H1 (cell line): Measurements from ENCODE around the gene MAPKAPK2. TPM values are rescaled to one million over a fixed set of nuclear protein-coding genes. Genes with fewer than 3 reads are reported as not detected.

ENCODE experiments used
- CTCF ChIA-PET: fragments of 300-600 bp; sonication (Branson Sonifier 250); formaldehyde crosslinking; loops from one replicate; lab custom pipeline; 2021; ENCODE audit not compliant: partially characterized antibody; lab: Charles Lee
- POLR2A ChIA-PET: fragments of 300-600 bp; sonication (Branson Sonifier 250); formaldehyde crosslinking; loops from one replicate; lab custom pipeline; 2021; ENCODE audit warnings: inconsistent platforms; ENCODE audit not compliant: partially characterized antibody; lab: Charles Lee
- DNase-seq, 2 experiments: peaks; one replicate each; pipeline versions ENCODE4 v3.0.0 to v3.0.0-alpha.2; 2010 to 2022; ENCODE audit warnings: low spot score in 2 of 2, low read depth in 1 of 2, mixed read lengths in 1 of 2
- FAIRE-seq: peaks from 2 replicates; lab custom pipeline; 2011; peaks lifted over from hg19 to GRCh38; lab: Jason Lieb, UNC
- H2AFZ ChIP-seq: 2 replicates; pipeline ENCODE4 v1.8.1; 2012; ENCODE audit warnings: low read length, inconsistent platforms
- H2AK5ac ChIP-seq: 2 replicates; pipeline ENCODE4 v1.6.1; 2013; ENCODE audit warnings: low read depth, low read length
- H2BK120ac ChIP-seq: replicated peaks from 2 replicates; pipeline ENCODE3; 2013; ENCODE audit warnings: low read depth, low read length, inconsistent platforms
- H2BK12ac ChIP-seq: 2 replicates; pipeline ENCODE4 v1.6.1; 2013; ENCODE audit warnings: low read depth, low read length
- H2BK15ac ChIP-seq: 2 replicates; pipeline ENCODE4 v1.6.1; 2013; ENCODE audit warnings: low read length
- H2BK20ac ChIP-seq: 2 replicates; pipeline ENCODE4 v1.6.1; 2013; ENCODE audit warnings: low read length
- H2BK5ac ChIP-seq: 2 replicates; pipeline ENCODE4 v1.6.1; 2013; ENCODE audit warnings: low read depth, low read length
- H3K14ac ChIP-seq: 2 replicates; pipeline ENCODE4 v1.6.1; 2013; ENCODE audit warnings: inconsistent platforms; ENCODE audit not compliant: insufficient read length
- H3K18ac ChIP-seq: 2 replicates; pipeline ENCODE4 v1.6.1; 2013; ENCODE audit warnings: low read length; ENCODE audit errors: extremely low read depth
- H3K23ac ChIP-seq: 2 replicates; pipeline ENCODE4 v1.6.1; 2013; ENCODE audit warnings: inconsistent platforms; ENCODE audit not compliant: insufficient read length
- H3K23me2 ChIP-seq: 2 replicates; pipeline ENCODE4 v1.6.1; 2013; ENCODE audit warnings: low read depth, low read length
- H3K27ac ChIP-seq: 2 replicates; pipeline ENCODE4 v1.6.1; 2011; ENCODE audit warnings: low read depth, low read length, inconsistent platforms
- H3K27me3 ChIP-seq, 4 experiments: replicated peaks in 1 of 4; 1 replicate in 1 of 4; 2 replicates in 3 of 4; pipeline versions ENCODE4 v1.6.1 to v1.8.1; 2011 to 2013; ENCODE audit warnings: low read length in 3 of 4, mild to moderate bottlenecking in 3 of 4, inconsistent platforms in 2 of 4, mixed read lengths in 2 of 4, moderate library complexity in 1 of 4; ENCODE audit not compliant: control insufficient read depth in 3 of 4, insufficient read depth in 3 of 4; ENCODE audit errors: extremely low read depth in 1 of 4
- H3K36me3 ChIP-seq, 4 experiments: 2 replicates each; pipeline versions ENCODE4 v1.6.1 to v1.8.1; 2011 to 2013; ENCODE audit warnings: mild to moderate bottlenecking in 4 of 4, low read length in 3 of 4, moderate library complexity in 2 of 4, control low read depth in 1 of 4, inconsistent platforms in 1 of 4; ENCODE audit not compliant: insufficient read depth in 4 of 4, control insufficient read depth in 2 of 4
- H3K4ac ChIP-seq: replicated peaks from 2 replicates; pipeline ENCODE3; 2013; ENCODE audit warnings: low read length, low read depth, mixed read lengths, inconsistent platforms; ENCODE audit not compliant: insufficient read length
- H3K4me1 ChIP-seq, 4 experiments: replicated peaks in 1 of 4; 1 replicate in 1 of 4; 2 replicates in 3 of 4; pipeline versions ENCODE4 v1.6.1 to v1.8.1; 2011 to 2013; ENCODE audit warnings: low read length in 3 of 4, inconsistent platforms in 2 of 4, mixed read lengths in 1 of 4; ENCODE audit not compliant: insufficient read depth in 4 of 4, control insufficient read depth in 3 of 4
- H3K4me2 ChIP-seq, 2 experiments: 2 replicates each; pipeline versions ENCODE4 v1.6.1 to v1.8.1; 2011 to 2013; ENCODE audit warnings: low read depth in 2 of 2, low read length in 2 of 2, control low read depth in 1 of 2, inconsistent platforms in 1 of 2, mild to moderate bottlenecking in 1 of 2; ENCODE audit not compliant: insufficient read depth in 1 of 2
- H3K4me3 ChIP-seq, 4 experiments: fragments of 200-600, 300-600 bp in 1 of 4; sonication (generic), shearing (Covaris generic), sonication (Bioruptor Twin) in 1 of 4; 2 replicates each; pipeline versions ENCODE4 v1.5.1 to v1.8.1; 2011 to 2016; ENCODE audit warnings: low read length in 4 of 4, low read depth in 3 of 4, control low read depth in 2 of 4, inconsistent platforms in 2 of 4, mild to moderate bottlenecking in 2 of 4, mixed read lengths in 1 of 4, moderate library complexity in 1 of 4; ENCODE audit not compliant: insufficient read depth in 2 of 4; ENCODE audit errors: extremely low read depth in 1 of 4
- H3K56ac ChIP-seq: replicated peaks from 2 replicates; pipeline ENCODE3; 2013; ENCODE audit warnings: low read depth, mild to moderate bottlenecking, mixed read lengths, low read length, inconsistent platforms; ENCODE audit not compliant: insufficient read length
- H3K79me1 ChIP-seq: 2 replicates; pipeline ENCODE4 v1.6.1; 2013; ENCODE audit warnings: low read depth, low read length, control low read depth
- H3K79me2 ChIP-seq, 2 experiments: 2 replicates each; pipeline versions ENCODE4 v1.6.1 to v1.8.1; 2012 to 2013; ENCODE audit warnings: low read length in 2 of 2, mild to moderate bottlenecking in 2 of 2, inconsistent platforms in 1 of 2; ENCODE audit not compliant: insufficient read depth in 2 of 2, control insufficient read depth in 1 of 2
- H3K9ac ChIP-seq, 4 experiments: replicated peaks in 1 of 4; 1 replicate in 1 of 4; 2 replicates in 3 of 4; pipeline versions ENCODE4 v1.6.1 to v1.8.1; 2011 to 2013; ENCODE audit warnings: low read depth in 3 of 4, low read length in 3 of 4, control low read depth in 2 of 4, mild to moderate bottlenecking in 2 of 4, moderate library complexity in 2 of 4, inconsistent platforms in 1 of 4; ENCODE audit errors: extremely low read depth in 1 of 4
- H3K9me3 ChIP-seq, 2 experiments: 2 replicates each; pipeline versions ENCODE4 v1.6.1 to v1.8.1; 2012 to 2013; ENCODE audit warnings: mild to moderate bottlenecking in 2 of 2, moderate library complexity in 2 of 2, control low read depth in 1 of 2, inconsistent platforms in 1 of 2, low read depth in 1 of 2, low read length in 1 of 2, mixed read lengths in 1 of 2; ENCODE audit not compliant: insufficient read depth in 2 of 2
- H4K20me1 ChIP-seq, 2 experiments: replicated peaks in 1 of 2; 2 replicates each; pipeline versions ENCODE3 to v1.8.1; 2011 to 2013; ENCODE audit warnings: inconsistent platforms in 2 of 2, low read length in 2 of 2, mild to moderate bottlenecking in 1 of 2; ENCODE audit not compliant: insufficient read depth in 2 of 2, control insufficient read depth in 1 of 2
- H4K5ac ChIP-seq: 2 replicates; pipeline ENCODE4 v1.6.1; 2013; ENCODE audit warnings: low read length, low read depth, mixed read lengths, inconsistent platforms; ENCODE audit not compliant: insufficient read length
- H4K8ac ChIP-seq: 2 replicates; pipeline ENCODE4 v1.8.0; 2013; ENCODE audit warnings: mild to moderate bottlenecking, moderate library complexity, low read length, inconsistent platforms; ENCODE audit not compliant: insufficient read depth; ENCODE audit errors: extremely low read depth
- H4K91ac ChIP-seq: replicated peaks from 2 replicates; pipeline ENCODE3; 2013; ENCODE audit warnings: low read length, mixed read lengths, inconsistent platforms; ENCODE audit not compliant: insufficient read length
- ASH2L ChIP-seq: fragments of 200-600, 300-600 bp; sonication (generic); IDR thresholded peaks from one replicate; pipeline ENCODE4 v1.7.1; 2017; ENCODE audit warnings: low read length
- BCL11A ChIP-seq, 2 experiments: IDR thresholded peaks; one replicate each; pipeline ENCODE4 v1.6.1; 2011; ENCODE audit warnings: low read depth in 2 of 2, low read length in 2 of 2, mild to moderate bottlenecking in 2 of 2
- CBX8 ChIP-seq: fragments of 300-800, 300-1000 bp; sonication (generic); IDR thresholded peaks from 2 replicates; pipeline ENCODE4 v1.7.1; 2016; ENCODE audit warnings: low read depth, low read length, borderline replicate concordance
- GTF2F1 ChIP-seq: IDR thresholded peaks from 2 replicates; pipeline ENCODE4 v1.6.1; 2012; ENCODE audit warnings: low read depth, low read length, improper control_type of control experiment, borderline replicate concordance
- JUN ChIP-seq: IDR thresholded peaks from 2 replicates; pipeline ENCODE4 v1.6.1; 2011; ENCODE audit warnings: low read depth, mild to moderate bottlenecking, improper control_type of control experiment, low read length
- POLR2A ChIP-seq, 2 experiments: IDR thresholded peaks; 1 replicate in 1 of 2; 2 replicates in 1 of 2; pipeline ENCODE4 v1.6.1; 2011; ENCODE audit warnings: low read depth in 2 of 2, low read length in 2 of 2, mild to moderate bottlenecking in 2 of 2; ENCODE audit errors: control extremely low read depth in 1 of 2
- RFX5 ChIP-seq: IDR thresholded peaks from 2 replicates; pipeline ENCODE4 v1.6.1; 2011; ENCODE audit warnings: low read depth, low read length, improper control_type of control experiment, borderline replicate concordance
- SIN3A ChIP-seq, 2 experiments: IDR thresholded peaks in 1 of 2; conservative IDR thresholded peaks in 1 of 2; 2 replicates each; pipeline ENCODE4 v1.6.1; 2011 to 2012; ENCODE audit warnings: low read length in 2 of 2, improper control_type of control experiment in 1 of 2, low read depth in 1 of 2, mild to moderate bottlenecking in 1 of 2
- TAF1 ChIP-seq: IDR thresholded peaks from 2 replicates; pipeline ENCODE4 v1.6.1; 2011; ENCODE audit warnings: mild to moderate bottlenecking, low read depth, low read length
- WGBS, 2 experiments: shearing (Covaris generic) in 1 of 2; methylation state at CpG; one replicate each; pipeline versions ENCODE4 v1.1.6 to v1.1.7; 2013 to 2015; ENCODE audit warnings: low lambda C conversion rate in 2 of 2, mixed read lengths in 2 of 2, inconsistent platforms in 1 of 2, low coverage in 1 of 2, missing lambda C conversion rate in 1 of 2; ENCODE audit not compliant: insufficient replicate concordance in 2 of 2, insufficient coverage in 1 of 2, insufficient read length in 1 of 2; ENCODE audit errors: extremely low coverage in 1 of 2, missing lambda C conversion rate in 1 of 2; 5-methylcytosine and 5-hydroxymethylcytosine counted together
- polyA plus RNA-seq, 7 experiments: library from polyadenylated mRNA; depleted of rRNA in 3 of 7; stranded (reverse) in 5 of 7; unstranded in 2 of 7; fragments of >200 nt in 5 of 7; fragments of 200-250 nt in 2 of 7; gene quantifications; 1 replicate in 5 of 7; 2 replicates in 1 of 7; 4 replicates in 1 of 7; pipeline versions ENCODE4 v1.2.1 to v1.2.3, GENCODE V29; 2011 to 2013; ENCODE audit warnings: missing spikeins in 2 of 7, mixed read lengths in 2 of 7
- total RNA-seq: library from RNA; stranded (reverse); fragmentation: NEBNext Ultra II Directional; extraction: Animal tissue kit (Norgen Biotek cat#: 25700); gene quantifications from 2 replicates; pipeline ENCODE4 v1.2.1, GENCODE V29; 2021
- TF ChIP-seq, protein P1 (sequence below): IDR thresholded peaks from 2 replicates; pipeline ENCODE4 v1.6.1; 2012; ENCODE audit warnings: low read length, inconsistent platforms
- TF ChIP-seq, protein P2 (sequence below): IDR thresholded peaks from 2 replicates; pipeline ENCODE4 v1.6.1; 2011; ENCODE audit warnings: low read length, improper control_type of control experiment

MAPKAPK2 gene
- total and polyA plus RNA-seq, 2 of the 8 experiments (the other 6 are each of a cell fraction or from before 2014, with no cell fraction given): 27.5 to 44.9 TPM

GRCh38 chr1:206732992-206733391, 48.3 kb downstream of the MAPKAPK2 start:
- Histone ChIP-seq H3K18ac (no peak overlapping the region), H3K23ac (no peak overlapping the region), H4K91ac (no peak overlapping the region), H2BK15ac (no peak overlapping the region), H3K36me3 (peaks cover 3 to 20% (median 4%) of the 10 kb centered on the region in 4 experiments; a peak in 4 of 8 replicates), H3K56ac (no peak overlapping the region), H3K4me2 (no peak overlapping the region), H3K4ac (no peak overlapping the region), H3K4me1 (no peaks in the 10 kb centered on the region), H3K79me1 (no peaks in the 10 kb centered on the region; the same call in 1 of the 2 replicates), H4K8ac (no peak overlapping the region), H3K9me3 (no peaks in the 10 kb centered on the region), H3K14ac (no peak overlapping the region), H4K20me1 (peaks cover 2 to 5% of the 10 kb centered on the region in 2 experiments), H3K27me3 (no peaks in the 10 kb centered on the region), H3K79me2 (no peaks in the 10 kb centered on the region), H2BK5ac (no peak overlapping the region), H2AK5ac (no peak overlapping the region), H3K27ac (no peak overlapping the region), H3K9ac (no peak overlapping the region), H2BK20ac (no peak overlapping the region), H2BK120ac (no peak overlapping the region), H3K4me3 (no peak overlapping the region), H3K23me2 (no peaks in the 10 kb centered on the region), H2AFZ (no peak overlapping the region), H4K5ac (no peak overlapping the region), H2BK12ac (no peak overlapping the region)
- FAIRE-seq (no peak), DNase-seq (no peak)
- ChIA-PET POLR2A (interaction anchor here (1.2 kb wide), 1 partner anchor 33 kb away, joined by 3 read pairs; no protein-coding TSS in a partner anchor), CTCF (interaction anchor here (0.9 to 8.0 kb wide), 16 partner anchors 8 to 249 kb away, joined by 3 to 81 read pairs (median 8); no protein-coding TSS in a partner anchor)
- WGBS, 2 experiments: 89% methylated on average over 11 of the region's 11 CpGs; no CpG with 5 or more reads in 1 of the 2 experiments
- TF ChIP-seq JUN (no peak), CBX8 (no peak), SIN3A (conservative IDR thresholded peaks at IDR 0.05 in 1 of 2, IDR thresholded peaks at IDR 0.05 in 1 of 2; ENCODE audit: low read depth in 1 of 2, low read length in 2 of 2) (no peak), POLR2A (IDR thresholded peaks at IDR 0.05; ENCODE audit: control extremely low read depth in 1 of 2, low read depth in 2 of 2, low read length in 2 of 2) (no peak), TAF1 (no peak), ASH2L (no peak), GTF2F1 (no peak), BCL11A (IDR thresholded peaks at IDR 0.05; ENCODE audit: low read depth in 2 of 2, low read length in 2 of 2) (no peak), RFX5 (no peak)
- TF ChIP-seq, protein P1, sequence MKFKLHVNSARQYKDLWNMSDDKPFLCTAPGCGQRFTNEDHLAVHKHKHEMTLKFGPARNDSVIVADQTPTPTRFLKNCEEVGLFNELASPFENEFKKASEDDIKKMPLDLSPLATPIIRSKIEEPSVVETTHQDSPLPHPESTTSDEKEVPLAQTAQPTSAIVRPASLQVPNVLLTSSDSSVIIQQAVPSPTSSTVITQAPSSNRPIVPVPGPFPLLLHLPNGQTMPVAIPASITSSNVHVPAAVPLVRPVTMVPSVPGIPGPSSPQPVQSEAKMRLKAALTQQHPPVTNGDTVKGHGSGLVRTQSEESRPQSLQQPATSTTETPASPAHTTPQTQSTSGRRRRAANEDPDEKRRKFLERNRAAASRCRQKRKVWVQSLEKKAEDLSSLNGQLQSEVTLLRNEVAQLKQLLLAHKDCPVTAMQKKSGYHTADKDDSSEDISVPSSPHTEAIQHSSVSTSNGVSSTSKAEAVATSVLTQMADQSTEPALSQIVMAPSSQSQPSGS: no peak
- TF ChIP-seq, protein P2, sequence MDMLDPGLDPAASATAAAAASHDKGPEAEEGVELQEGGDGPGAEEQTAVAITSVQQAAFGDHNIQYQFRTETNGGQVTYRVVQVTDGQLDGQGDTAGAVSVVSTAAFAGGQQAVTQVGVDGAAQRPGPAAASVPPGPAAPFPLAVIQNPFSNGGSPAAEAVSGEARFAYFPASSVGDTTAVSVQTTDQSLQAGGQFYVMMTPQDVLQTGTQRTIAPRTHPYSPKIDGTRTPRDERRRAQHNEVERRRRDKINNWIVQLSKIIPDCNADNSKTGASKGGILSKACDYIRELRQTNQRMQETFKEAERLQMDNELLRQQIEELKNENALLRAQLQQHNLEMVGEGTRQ: no peak
